ENCODE measurements around the gene MRPL48. TPM values are rescaled to one million over a fixed set of nuclear protein-coding genes. Genes with fewer than 3 reads are reported as not detected.

MRPL48 gene
- polyA plus RNA-seq, 1 donor = 66.8 TPM

DNA sequence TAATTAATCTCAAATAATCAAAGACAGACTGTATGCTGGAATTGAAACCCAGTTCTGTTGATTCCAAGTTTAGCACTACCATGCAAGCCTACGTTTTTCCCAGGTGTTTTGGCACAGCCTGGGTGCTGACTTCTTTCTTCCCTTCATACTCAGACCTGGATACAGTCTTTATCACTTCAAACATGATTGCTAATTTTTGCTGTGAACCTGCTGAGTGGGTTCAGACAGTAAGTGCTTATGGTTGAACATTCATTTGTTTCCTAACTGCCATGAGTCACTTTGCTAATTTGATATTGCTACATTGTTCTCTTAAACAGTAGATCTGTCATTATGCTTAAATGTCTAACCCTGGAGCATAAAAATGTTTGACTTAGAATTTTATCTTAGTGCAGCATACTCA lies 101.3 kb downstream of the MRPL48 start:
- DNase-seq = no peak

DNA sequence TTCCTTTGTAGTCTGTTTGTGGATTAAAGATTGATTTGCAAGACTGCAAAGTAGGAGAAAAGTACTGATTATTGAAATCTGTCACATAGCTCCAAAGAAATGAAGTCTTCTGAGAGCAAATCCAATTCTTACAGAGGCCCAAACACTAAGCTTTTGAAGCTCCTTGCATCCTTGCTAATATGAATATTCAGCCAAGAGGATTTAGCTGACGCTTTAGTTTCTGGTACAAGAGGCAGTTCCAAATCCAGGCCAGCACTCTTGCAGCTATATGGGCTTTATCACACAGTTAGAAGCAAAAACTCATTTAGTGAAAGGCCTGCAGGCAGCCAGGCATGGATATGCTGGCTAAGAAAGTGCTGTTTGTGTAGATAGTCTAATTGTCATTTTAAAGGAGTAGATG lies 101.9 kb downstream of the MRPL48 start:
- DNase-seq = no peak

DNA sequence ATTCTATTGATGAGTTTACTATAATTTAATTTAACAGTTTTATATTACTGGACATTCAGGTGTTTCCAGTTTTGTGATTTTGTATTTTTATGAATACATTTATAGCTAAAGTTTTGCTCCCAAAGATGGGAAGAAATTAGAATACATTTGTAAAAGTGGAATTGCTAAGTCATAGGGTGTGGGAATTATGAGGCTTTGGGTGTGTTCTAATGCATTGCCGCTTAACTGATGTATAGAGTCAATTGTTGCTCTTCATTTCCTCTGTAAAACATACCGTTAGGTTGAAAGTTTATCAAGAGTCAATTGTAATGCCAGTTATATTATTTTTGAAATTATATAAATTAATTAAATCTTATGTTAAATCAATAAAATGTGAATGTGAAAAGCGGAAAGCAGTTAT lies 105.4 kb downstream of the MRPL48 start:
- DNase-seq = no peak

DNA sequence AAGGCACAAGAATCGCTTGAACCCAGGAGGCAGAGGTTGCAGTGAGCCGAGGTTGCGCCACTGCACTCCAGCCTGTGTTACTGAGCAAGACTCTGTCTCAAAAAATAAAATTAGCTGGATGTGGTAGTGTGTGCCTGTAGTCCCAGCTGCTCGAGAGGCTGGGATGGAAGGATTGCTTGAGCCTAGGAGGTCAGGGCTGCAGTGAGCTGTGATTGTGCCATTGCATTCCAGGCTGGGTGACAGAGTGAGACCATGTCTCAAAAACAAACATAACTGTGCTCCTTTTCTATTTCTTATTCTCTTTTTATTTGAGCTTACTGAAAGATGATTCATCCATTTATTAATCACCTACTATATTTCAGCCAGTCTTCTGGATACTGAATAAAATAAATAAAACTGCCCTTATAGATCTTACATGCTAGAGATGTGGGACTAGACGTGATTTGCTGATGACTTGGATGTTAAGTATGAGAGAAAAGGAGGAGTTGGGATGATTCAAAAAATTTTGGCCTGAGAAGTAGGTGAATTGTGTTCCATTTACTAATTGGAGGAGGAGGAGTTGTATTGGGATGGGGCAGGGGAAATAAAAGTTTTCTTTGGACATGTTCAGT lies 107.2 kb downstream of the MRPL48 start:
- DNase-seq = no peak

DNA sequence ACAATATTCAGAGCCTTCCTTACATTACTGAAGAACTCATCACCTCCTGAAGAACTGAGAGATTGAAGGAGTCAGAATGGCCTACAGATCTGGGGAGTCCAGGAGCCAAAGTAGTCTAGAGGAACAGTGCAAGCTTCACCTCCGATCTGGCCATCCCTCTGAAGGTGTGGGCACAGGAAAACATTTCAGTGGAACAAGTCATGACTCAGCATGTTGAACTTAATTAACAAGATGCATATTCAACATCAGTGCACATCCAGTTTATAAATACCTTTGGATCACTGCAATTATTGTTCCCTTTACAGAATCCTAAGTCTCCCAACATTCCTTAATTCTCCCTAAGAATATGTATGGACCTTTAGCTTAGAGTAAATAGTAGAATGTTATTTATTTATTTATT lies 114.6 kb downstream of the MRPL48 start:
- no peak for DNase-seq

DNA sequence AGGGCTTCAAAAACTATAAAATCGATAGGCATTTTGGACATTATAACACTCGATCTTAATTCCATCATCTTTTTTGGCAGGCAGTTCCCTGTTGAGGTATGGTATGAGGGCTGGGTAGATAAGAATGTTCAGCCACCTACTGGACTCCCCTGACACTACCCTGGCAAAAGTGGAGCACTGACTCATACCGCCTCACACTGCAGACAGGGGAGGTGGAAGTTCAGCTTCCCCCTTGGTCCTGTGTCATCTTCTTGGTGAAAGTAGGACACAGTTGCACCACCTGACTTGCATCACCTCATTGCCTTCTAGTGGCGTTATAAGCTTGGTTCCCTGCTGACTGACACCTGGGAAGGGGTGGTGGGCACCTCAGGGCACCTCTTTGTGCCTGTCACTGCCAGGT lies 119.5 kb downstream of the MRPL48 start:
- DNase-seq = no peak

DNA sequence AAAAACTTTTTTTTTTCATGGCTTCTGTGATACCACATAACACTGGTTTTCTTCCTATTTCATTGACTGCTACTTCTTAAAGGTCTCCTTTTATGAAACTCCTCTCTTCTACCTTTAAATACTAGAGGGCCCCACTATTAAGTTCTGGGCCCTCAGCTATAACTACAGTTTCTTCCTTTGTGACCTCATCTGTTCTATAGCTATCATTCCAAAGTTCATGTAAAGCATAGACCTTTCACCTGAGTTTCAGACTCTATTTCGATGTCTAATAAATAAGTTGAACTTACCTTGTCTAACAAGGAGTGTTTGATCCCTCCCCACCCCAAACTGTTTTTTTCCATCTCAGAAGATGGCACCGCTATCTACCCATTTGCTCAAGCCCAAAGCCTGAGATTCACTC lies 124.4 kb downstream of the MRPL48 start:
- DNase-seq = no peak

DNA sequence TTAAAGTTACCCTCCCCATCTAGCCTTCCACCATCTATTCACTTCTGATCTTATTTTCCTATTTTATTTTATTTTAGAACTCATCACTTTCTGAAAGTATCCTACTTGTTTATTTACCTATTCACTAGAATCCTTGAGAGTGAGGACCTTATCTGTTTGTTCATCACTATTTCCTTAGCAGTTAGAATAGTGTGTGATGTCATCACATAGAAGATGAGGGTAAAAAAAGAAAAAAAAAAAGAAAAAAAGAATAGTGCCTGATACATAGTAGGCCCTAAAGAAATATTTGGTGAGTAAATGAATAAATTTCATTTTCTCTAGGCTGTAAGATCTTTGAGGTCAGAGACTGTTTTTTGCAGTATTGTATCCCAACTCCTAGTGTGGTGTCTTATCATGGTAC lies 125.8 kb downstream of the MRPL48 start:
- DNase-seq = no peak

DNA sequence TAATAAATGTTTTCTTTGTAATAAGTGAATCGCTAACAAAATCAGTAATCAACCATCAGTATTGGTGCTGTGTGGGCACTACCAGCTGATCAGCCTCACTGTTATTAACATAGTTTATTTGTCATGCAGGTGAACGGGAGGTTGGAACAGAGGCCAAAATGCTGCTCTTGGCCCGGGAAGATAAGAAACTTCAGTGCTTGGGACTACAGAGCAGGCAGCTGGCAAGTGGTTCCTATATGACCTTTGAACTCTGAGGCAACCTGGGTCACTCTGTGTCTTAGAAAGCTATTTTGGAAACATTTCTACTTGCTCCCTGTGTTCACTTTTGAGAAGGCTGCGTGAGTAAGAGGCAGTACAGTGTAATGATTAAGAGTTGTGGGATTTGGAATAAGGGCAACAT lies 126.6 kb downstream of the MRPL48 start:
- DNase-seq = no peak

Other genes starting within 250 kb of the MRPL48 start
- gene FAM168A, start 189.8 kb upstream of the MRPL48 start, polyA plus RNA-seq (ENCODE audit: insufficient read length) = 49.7 TPM
- gene PLEKHB1, start 141.3 kb upstream of the MRPL48 start, polyA plus RNA-seq (ENCODE audit: insufficient read length) = 9.0 TPM
- 115 TPM for gene RAB6A, start 26.8 kb upstream of the MRPL48 start, polyA plus RNA-seq (ENCODE audit: insufficient read length)
- 61.1 TPM for gene COA4, start 89.0 kb downstream of the MRPL48 start, polyA plus RNA-seq (ENCODE audit: insufficient read length)
- gene PAAF1, start 89.1 kb downstream of the MRPL48 start, polyA plus RNA-seq (ENCODE audit: insufficient read length) = 40.1 TPM
- 3.7 TPM for gene DNAJB13, start 163.2 kb downstream of the MRPL48 start, polyA plus RNA-seq (ENCODE audit: insufficient read length)
- 68.7 TPM for gene UCP2, start 195.0 kb downstream of the MRPL48 start, polyA plus RNA-seq (ENCODE audit: insufficient read length)
- gene UCP3, start 221.2 kb downstream of the MRPL48 start, polyA plus RNA-seq (ENCODE audit: insufficient read length) = 4.8 TPM

Data from left kidney (tissue), 2 donors.